GM18909 (cell line): ENCODE results near the gene MTERF2.

Source experiments
- ATAC-seq: cut with Tn5 transposase; IDR thresholded peaks from one replicate; pipeline ENCODE4 v1.9.1; 2021; ENCODE audit warnings: mild to moderate bottlenecking; ENCODE audit not compliant: unreplicated experiment, poor library complexity

Gene MTERF2

GRCh38 chr12:106955377-106956047 is 31.4 kb downstream of the MTERF2 start, which contains the start of gene TMEM263:
TSS of gene TMEM263 (plus strand) at chr12:106955907. CDS start at chr12:106967117, 11,210 bp downstream.
- ATAC-seq, result peak; percentile 76

DNA sequence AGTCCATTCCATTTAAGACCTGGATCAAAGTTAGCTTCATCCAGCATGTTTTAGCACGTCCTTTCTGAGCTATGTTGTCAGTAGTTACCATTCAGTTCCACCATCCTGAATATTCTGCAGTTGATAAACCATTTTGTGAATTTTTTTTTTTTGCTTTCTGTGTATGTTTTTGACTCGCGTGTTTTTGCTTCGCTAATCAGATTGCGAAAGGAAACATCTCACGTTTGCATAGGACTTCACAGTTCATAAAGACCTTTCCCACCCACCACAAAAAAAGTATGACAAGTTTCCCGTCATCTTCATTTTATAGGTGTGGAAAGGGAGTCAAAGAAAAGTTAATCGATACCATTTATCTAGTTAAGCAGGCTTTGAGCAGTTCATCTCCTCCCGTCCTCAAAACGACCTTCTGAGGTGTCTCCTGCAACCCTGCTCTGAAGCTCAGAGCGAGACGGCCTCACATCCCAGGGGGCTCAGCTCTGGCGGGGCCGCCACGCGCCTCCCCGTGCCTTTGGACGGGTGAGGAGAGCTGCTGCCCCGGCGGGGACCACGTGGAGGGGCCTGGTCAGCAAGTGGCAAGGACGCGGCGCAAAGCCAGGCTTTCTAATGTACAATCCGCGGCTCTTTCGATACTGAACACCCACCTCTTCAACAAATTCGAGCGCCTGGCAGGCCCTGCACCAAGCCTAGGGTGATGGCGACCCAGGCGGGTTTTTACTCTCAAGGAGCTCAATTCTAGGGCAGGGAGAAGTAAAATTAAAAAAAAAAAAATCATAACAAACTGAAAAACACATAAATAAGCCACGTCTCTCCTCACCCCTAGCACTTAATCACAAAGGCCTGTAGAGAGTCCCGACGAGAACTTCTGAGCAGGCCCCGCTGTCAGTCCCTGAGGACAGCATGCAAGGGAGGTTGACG is 32.2 kb downstream of the MTERF2 start:
- ATAC-seq, result no peak

- no peak for ATAC-seq
Measured at GRCh38 chr12:106953352-106954250, 33.3 kb downstream of the MTERF2 start.

GRCh38 chr12:106950591-106950990 is 36.4 kb downstream of the MTERF2 start:
- ATAC-seq, result no peak

- no peak for ATAC-seq
Measured at GRCh38 chr12:106947461-106947860, 39.5 kb downstream of the MTERF2 start.

DNA sequence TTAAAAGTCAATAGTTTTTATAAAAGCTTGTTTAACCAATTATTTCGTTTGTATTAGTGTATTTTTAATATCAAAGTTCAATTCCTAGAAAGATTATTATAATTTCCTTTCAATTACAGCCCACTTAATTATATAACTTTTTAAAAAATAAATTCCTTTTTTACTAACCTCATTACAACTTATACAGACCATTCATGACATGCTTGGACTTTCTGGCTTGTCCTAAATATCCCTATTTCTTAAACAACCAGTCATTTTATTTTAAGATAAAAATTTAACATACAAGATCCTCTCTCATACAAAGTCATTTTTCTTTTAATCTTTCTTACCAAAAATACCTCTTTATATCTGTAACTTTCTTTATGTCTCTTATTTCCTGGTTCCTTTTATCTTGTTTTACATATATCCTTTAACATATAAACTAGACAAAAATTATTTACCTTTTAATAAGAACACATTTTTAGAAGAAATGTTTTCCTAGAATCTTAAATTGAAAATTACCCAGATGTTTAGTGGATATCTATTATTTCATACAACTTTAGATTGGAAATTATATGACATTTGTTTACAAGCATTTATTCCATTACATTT is 41.6 kb downstream of the MTERF2 start:
- no peak for ATAC-seq

GRCh38 chr12:106942775-106943174 is 44.2 kb downstream of the MTERF2 start:
- no peak for ATAC-seq

DNA sequence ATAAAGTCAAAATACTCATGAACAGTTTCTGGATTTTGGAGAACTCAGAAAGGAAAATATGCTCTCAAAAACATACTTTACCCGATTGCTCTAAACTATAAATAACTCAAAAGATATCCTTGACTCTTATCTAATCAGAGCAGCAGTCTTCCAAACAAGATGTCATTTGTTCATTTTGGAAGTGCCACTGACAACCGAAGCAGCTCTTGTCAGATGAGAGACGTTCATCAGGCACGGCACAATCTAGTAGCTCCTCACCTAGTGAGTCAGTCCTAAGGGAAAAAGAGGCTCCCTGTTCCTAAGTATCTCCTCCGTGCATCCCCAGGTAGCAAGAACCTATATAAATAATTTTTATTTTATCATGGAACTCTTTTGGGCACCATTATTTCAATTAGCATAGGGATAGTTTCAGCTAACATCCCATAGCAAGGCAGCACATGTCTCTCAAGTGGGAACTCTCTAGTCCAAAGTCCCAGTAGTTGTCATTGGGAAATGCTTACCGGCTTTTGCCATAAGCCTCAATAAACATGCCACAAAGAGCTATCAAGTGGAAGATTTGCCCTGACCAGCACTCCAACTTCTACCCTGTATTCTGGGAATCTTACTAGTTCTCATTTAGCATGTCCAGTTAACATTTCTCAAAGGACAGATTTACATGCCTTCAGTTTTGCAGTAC is 45.3 kb downstream of the MTERF2 start:
- no peak for ATAC-seq

- no peak for ATAC-seq
Measured at GRCh38 chr12:106934277-106934676, 52.7 kb downstream of the MTERF2 start.
